IMR-90 (cell line): ENCODE data around the gene FOXK2. TPM values are rescaled to one million over a fixed set of nuclear protein-coding genes. Genes with fewer than 3 reads are reported as not detected.

Experiments used
- ATAC-seq: fragments of 200-7000 bp; cut with Tn5 transposase; 2 replicates; pipeline ENCODE4 v1.9.1; 2020; ENCODE audit warnings: low read depth, mild to moderate bottlenecking, moderate library complexity
- BruUV-seq: library from RNA; stranded (reverse); fragments of 400-500 nt; replicated peaks from 2 replicates; lab custom pipeline; 2021; lab: Mats Ljungman, UMichigan
- CTCF ChIA-PET: fragments of 300-600 bp; formaldehyde crosslinking; extraction: SDS; loops from one replicate; lab custom pipeline; 2021; ENCODE audit warnings: antibody characterized with exemption; lab: Yijun Ruan, JAX
- POLR2A ChIA-PET: fragments of 300-600 bp; sonication (Branson Sonifier 250); formaldehyde crosslinking; loops from one replicate; lab custom pipeline; 2022; ENCODE audit warnings: antibody characterized with exemption; ENCODE audit not compliant: unreplicated experiment; lab: Charles Lee
- DNase-seq: peaks from one replicate; pipeline ENCODE4 v3.0.0; 2013
- H2AFZ ChIP-seq: replicated peaks from 2 replicates; pipeline ENCODE3; 2013; ENCODE audit warnings: low read length, mild to moderate bottlenecking; ENCODE audit not compliant: poor library complexity
- H2AK5ac ChIP-seq: 2 replicates; pipeline ENCODE4 v1.6.1; 2013; ENCODE audit warnings: low read depth, low read length, inconsistent platforms
- H2AK9ac ChIP-seq: replicated peaks from 2 replicates; pipeline ENCODE3; 2013; ENCODE audit warnings: mild to moderate bottlenecking, low read depth, low read length, moderate library complexity; ENCODE audit not compliant: poor library complexity
- H2BK120ac ChIP-seq: 2 replicates; pipeline ENCODE4 v1.6.1; 2013; ENCODE audit warnings: low read depth, low read length, inconsistent platforms
- H2BK15ac ChIP-seq: 3 replicates; pipeline ENCODE4 v1.6.1; 2013; ENCODE audit warnings: low read depth, low read length, inconsistent platforms
- H2BK20ac ChIP-seq: 2 replicates; pipeline ENCODE4 v1.6.1; 2013; ENCODE audit warnings: low read depth, mild to moderate bottlenecking, inconsistent platforms, low read length, moderate library complexity
- H2BK5ac ChIP-seq: 2 replicates; pipeline ENCODE4 v1.6.1; 2013; ENCODE audit warnings: mild to moderate bottlenecking, low read depth, low read length, inconsistent platforms; ENCODE audit not compliant: poor library complexity, severe bottlenecking
- H3K14ac ChIP-seq: replicated peaks from 2 replicates; pipeline ENCODE4 v1.6.1; 2013; ENCODE audit warnings: low read depth, low read length, inconsistent platforms
- H3K18ac ChIP-seq: 2 replicates; pipeline ENCODE4 v1.6.1; 2013; ENCODE audit warnings: low read depth, low read length, control low read depth
- H3K23ac ChIP-seq: 2 replicates; pipeline ENCODE4 v1.6.1; 2013; ENCODE audit warnings: low read depth, low read length, inconsistent platforms
- H3K27ac ChIP-seq: 2 replicates; pipeline ENCODE4 v1.5.1; 2013; ENCODE audit warnings: mild to moderate bottlenecking, control low read depth, low read length; ENCODE audit not compliant: insufficient read depth
- H3K27me3 ChIP-seq: 2 replicates; pipeline ENCODE4 v1.6.1; 2013; ENCODE audit warnings: low read length; ENCODE audit not compliant: control insufficient read depth, insufficient read depth
- H3K36me3 ChIP-seq: 2 replicates; pipeline ENCODE4 v1.6.1; 2013; ENCODE audit warnings: low read length, mixed read lengths; ENCODE audit not compliant: control insufficient read depth, insufficient read depth
- H3K4ac ChIP-seq: 2 replicates; pipeline ENCODE4 v1.6.1; 2013; ENCODE audit warnings: low read depth, low read length, inconsistent platforms
- H3K4me1 ChIP-seq: 2 replicates; pipeline ENCODE4 v1.6.1; 2013; ENCODE audit warnings: low read length, mixed read lengths; ENCODE audit not compliant: control insufficient read depth, insufficient read depth
- H3K4me2 ChIP-seq: 2 replicates; pipeline ENCODE4 v1.6.1; 2013; ENCODE audit warnings: low read depth, mild to moderate bottlenecking, control low read depth, low read length, moderate library complexity
- H3K4me3 ChIP-seq: 2 replicates; pipeline ENCODE4 v1.5.1; 2013; ENCODE audit warnings: low read depth, mild to moderate bottlenecking, control low read depth, low read length, moderate library complexity; ENCODE audit not compliant: insufficient read depth
- H3K56ac ChIP-seq: 2 replicates; pipeline ENCODE4 v1.6.1; 2013; ENCODE audit warnings: low read length, inconsistent platforms; ENCODE audit not compliant: insufficient read depth; ENCODE audit errors: extremely low read depth
- H3K79me1 ChIP-seq, 2 experiments: 2 replicates each; pipeline ENCODE4 v1.6.1; 2013; ENCODE audit warnings: low read length in 2 of 2, inconsistent platforms in 1 of 2, low read depth in 1 of 2
- H3K9ac ChIP-seq: 2 replicates; pipeline ENCODE4 v1.6.1; 2013; ENCODE audit warnings: low read depth, low read length, control low read depth
- H3K9me1 ChIP-seq: 2 replicates; pipeline ENCODE4 v1.6.1; 2013; ENCODE audit warnings: low read length, inconsistent platforms; ENCODE audit not compliant: insufficient read depth
- H3K9me3 ChIP-seq: 2 replicates; pipeline ENCODE4 v1.6.1; 2013; ENCODE audit warnings: low read length; ENCODE audit not compliant: control insufficient read depth, insufficient read depth
- H4K20me1 ChIP-seq: 2 replicates; pipeline ENCODE4 v1.6.1; 2013; ENCODE audit warnings: low read length, inconsistent platforms; ENCODE audit not compliant: insufficient read depth
- H4K5ac ChIP-seq: 2 replicates; pipeline ENCODE4 v1.6.1; 2013; ENCODE audit warnings: mild to moderate bottlenecking, low read depth, low read length, control low read depth
- H4K8ac ChIP-seq, 2 experiments: 2 replicates each; pipeline ENCODE4 v1.6.1; 2013; ENCODE audit warnings: low read depth in 2 of 2, low read length in 2 of 2, control low read depth in 1 of 2, inconsistent platforms in 1 of 2
- H4K91ac ChIP-seq: 2 replicates; pipeline ENCODE4 v1.6.1; 2013; ENCODE audit warnings: low read depth, low read length, inconsistent platforms; ENCODE audit not compliant: insufficient read depth
- BHLHE40 ChIP-seq: fragments of 150-350 bp; IDR thresholded peaks from 2 replicates; pipeline ENCODE4 v1.6.1; 2016; ENCODE audit warnings: mild to moderate bottlenecking, low read depth, low read length
- CEBPB ChIP-seq: IDR thresholded peaks from 2 replicates; pipeline ENCODE4 v1.6.1; 2012; ENCODE audit warnings: low read depth, low read length, improper control_type of control experiment
- CTCF ChIP-seq: conservative IDR thresholded peaks from 2 replicates; pipeline ENCODE4 v1.5.1; 2012; ENCODE audit warnings: mild to moderate bottlenecking, low read depth, low read length, improper control_type of control experiment
- FOS ChIP-seq: fragments of 150-350 bp; IDR thresholded peaks from 2 replicates; pipeline ENCODE4 v1.6.1; 2016; ENCODE audit warnings: low read depth, low read length
- MAFK ChIP-seq: IDR thresholded peaks from 2 replicates; pipeline ENCODE4 v1.6.1; 2012; ENCODE audit warnings: low read depth, low read length, improper control_type of control experiment
- MAZ ChIP-seq: IDR thresholded peaks from 2 replicates; pipeline ENCODE4 v1.6.1; 2012; ENCODE audit warnings: low read depth, mild to moderate bottlenecking, low read length, improper control_type of control experiment, moderate library complexity, borderline replicate concordance
- MXI1 ChIP-seq: IDR thresholded peaks from 2 replicates; pipeline ENCODE4 v1.6.1; 2012; ENCODE audit warnings: low read depth, mild to moderate bottlenecking, low read length, moderate library complexity, borderline replicate concordance
- NFE2L2 ChIP-seq: fragments of 150-350 bp; IDR thresholded peaks from 2 replicates; pipeline ENCODE4 v1.6.1; 2016; ENCODE audit warnings: low read depth, mild to moderate bottlenecking, low read length
- POLR2A ChIP-seq: IDR thresholded peaks from 2 replicates; pipeline ENCODE4 v1.6.1; 2012; ENCODE audit warnings: mild to moderate bottlenecking, low read depth, low read length
- RFX5 ChIP-seq: IDR thresholded peaks from 2 replicates; pipeline ENCODE4 v1.8.0; 2012; ENCODE audit warnings: low read depth, mild to moderate bottlenecking, low read length, moderate library complexity
- SMC3 ChIP-seq: fragments of 150-350 bp; IDR thresholded peaks from 2 replicates; pipeline ENCODE4 v1.6.1; 2016; ENCODE audit warnings: low read depth, mild to moderate bottlenecking, antibody characterized with exemption, low read length, moderate library complexity
- USF2 ChIP-seq: fragments of 150-350 bp; IDR thresholded peaks from 2 replicates; pipeline ENCODE4 v1.6.1; 2017; ENCODE audit warnings: mild to moderate bottlenecking, antibody characterized with exemption, low read length, low read depth
- WGBS, 2 experiments: methylation state at CpG; one replicate each; pipeline versions ENCODE4 v1.1.5 to v1.1.7; 2013; ENCODE audit warnings: missing lambda C conversion rate in 2 of 2; ENCODE audit not compliant: insufficient read length in 1 of 2; ENCODE audit errors: extremely low coverage in 2 of 2; 5-methylcytosine and 5-hydroxymethylcytosine counted together
- dilution Hi-C: fragments of 300-500 bp; cut with HindIII; formaldehyde crosslinking; loops from one replicate; pipeline ENCODE4 v1.14.3; 2018; ENCODE audit warnings: low sequenced_read_pairs; ENCODE audit not compliant: unreplicated experiment
- in situ Hi-C: fragments of 300-500 bp; cut with MboI; formaldehyde crosslinking; loops from 3 replicates; pipeline ENCODE4 v1.14.3; 2019; ENCODE audit warnings: low sequenced_read_pairs, inconsistent platforms, mixed read lengths
- intact Hi-C: fragments of 100-400 bp; cut with micrococcal nuclease; formaldehyde crosslinking; loops from 2 replicates; pipeline ENCODE4 v1.10.0; 2022
- polyA plus RNA-seq, 3 experiments: library from polyadenylated mRNA; depleted of rRNA; stranded (reverse); fragments of >200 nt; gene quantifications; 2 replicates each; pipeline ENCODE4 v1.2.3, GENCODE V29; 2012; ENCODE audit warnings: low replicate concordance in 1 of 3
- total RNA-seq: library from RNA; depleted of rRNA; stranded (reverse); fragments of >200 nt; gene quantifications from 2 replicates; pipeline ENCODE4 v1.2.3, GENCODE V29; 2012
- TF ChIP-seq, protein P1 (sequence below): fragments of 150-350 bp; IDR thresholded peaks from 2 replicates; pipeline ENCODE4 v1.6.1; 2016; ENCODE audit warnings: low read depth, mild to moderate bottlenecking, low read length, moderate library complexity, borderline replicate concordance

The FOXK2 gene
- total and polyA plus RNA-seq, 2 of the 4 experiments (the other 2 are of a cell fraction): 12.5 to 20.0 TPM

GRCh38 chr17:82497483-82498405 is 21.8 kb upstream of the FOXK2 start:
- Histone ChIP-seq H3K4me2 (peak overlapping the region; percentile 98), H3K27me3 (no peaks in the 10 kb centered on the region), H3K14ac (peak overlapping the region; percentile 57), H3K9me1 (peaks cover 8% of the 10 kb centered on the region), H3K4me1 (peaks cover 12% of the 10 kb centered on the region), H3K4me3 (peak overlapping the region; percentile 49), H3K9ac (peak overlapping the region; percentile 61), H4K20me1 (peaks cover 12% of the 10 kb centered on the region; the same call in 1 of the 2 replicates), H4K5ac (peak overlapping the region; percentile 78; the same call in 1 of the 2 replicates), H2BK5ac (peak overlapping the region; percentile 25), H3K18ac (peak overlapping the region; percentile 8; the same call in 1 of the 2 replicates), H2BK15ac (no peak overlapping the region; the same call in 2 of the 3 replicates), H4K8ac (peak overlapping the region; percentile 22 to 70; a peak in 2 of 4 replicates), H2BK20ac (peak overlapping the region; percentile 66), H2BK120ac (peak overlapping the region; percentile 67), H3K79me1 (peaks cover 0 to 5% of the 10 kb centered on the region in 2 experiments; a peak in 1 of 4 replicates), H3K23ac (peak overlapping the region; percentile 79), H2AFZ (peak overlapping the region; percentile 83), H3K27ac (peak overlapping the region; percentile 42; the same call in 1 of the 2 replicates), H3K36me3 (no peaks in the 10 kb centered on the region), H2AK5ac (no peak overlapping the region), H3K56ac (peak overlapping the region; percentile 60; the same call in 1 of the 2 replicates), H4K91ac (peak overlapping the region; percentile 26; the same call in 1 of the 2 replicates), H3K9me3 (no peaks in the 10 kb centered on the region), H2AK9ac (peak overlapping the region; percentile 93), H3K4ac (peak overlapping the region; percentile 75)
- intact Hi-C loops (loop anchor here (2.0 to 5.0 kb wide), 2 partner anchors 21 to 35 kb away; partner anchors contain the start of gene FOXK2), in situ Hi-C loops (no loop called here), dilution Hi-C loops (no loop called here)
- ChIA-PET POLR2A (no interaction called here), CTCF (no interaction called here)
- 0% methylated on average over 2 of the region's 66 CpGs; no CpG with 5 or more reads in 1 of the 2 experiments for WGBS, 2 experiments
- ATAC-seq (peak; percentile 31), DNase-seq (peak; percentile 82)
- no TSS peak for BruUV-seq
- TF ChIP-seq NFE2L2 (no peak), MAZ (no peak), MAFK (no peak), USF2 (no peak; the same call in 1 of the 2 replicates), SMC3 (no peak), CEBPB (no peak), POLR2A (no peak), CTCF (no peak), FOS (no peak), MXI1 (no peak), RFX5 (no peak), BHLHE40 (no peak)
- TF ChIP-seq, protein P1, sequence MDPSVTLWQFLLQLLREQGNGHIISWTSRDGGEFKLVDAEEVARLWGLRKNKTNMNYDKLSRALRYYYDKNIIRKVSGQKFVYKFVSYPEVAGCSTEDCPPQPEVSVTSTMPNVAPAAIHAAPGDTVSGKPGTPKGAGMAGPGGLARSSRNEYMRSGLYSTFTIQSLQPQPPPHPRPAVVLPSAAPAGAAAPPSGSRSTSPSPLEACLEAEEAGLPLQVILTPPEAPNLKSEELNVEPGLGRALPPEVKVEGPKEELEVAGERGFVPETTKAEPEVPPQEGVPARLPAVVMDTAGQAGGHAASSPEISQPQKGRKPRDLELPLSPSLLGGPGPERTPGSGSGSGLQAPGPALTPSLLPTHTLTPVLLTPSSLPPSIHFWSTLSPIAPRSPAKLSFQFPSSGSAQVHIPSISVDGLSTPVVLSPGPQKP: no peak
